GM04503 (cell line): ENCODE data around the gene TMPRSS7.

Source experiments
- DNase-seq: peaks from one replicate; pipeline ENCODE4 v3.0.0-alpha.2; 2012; ENCODE audit warnings: low read depth

The TMPRSS7 gene

DNA sequence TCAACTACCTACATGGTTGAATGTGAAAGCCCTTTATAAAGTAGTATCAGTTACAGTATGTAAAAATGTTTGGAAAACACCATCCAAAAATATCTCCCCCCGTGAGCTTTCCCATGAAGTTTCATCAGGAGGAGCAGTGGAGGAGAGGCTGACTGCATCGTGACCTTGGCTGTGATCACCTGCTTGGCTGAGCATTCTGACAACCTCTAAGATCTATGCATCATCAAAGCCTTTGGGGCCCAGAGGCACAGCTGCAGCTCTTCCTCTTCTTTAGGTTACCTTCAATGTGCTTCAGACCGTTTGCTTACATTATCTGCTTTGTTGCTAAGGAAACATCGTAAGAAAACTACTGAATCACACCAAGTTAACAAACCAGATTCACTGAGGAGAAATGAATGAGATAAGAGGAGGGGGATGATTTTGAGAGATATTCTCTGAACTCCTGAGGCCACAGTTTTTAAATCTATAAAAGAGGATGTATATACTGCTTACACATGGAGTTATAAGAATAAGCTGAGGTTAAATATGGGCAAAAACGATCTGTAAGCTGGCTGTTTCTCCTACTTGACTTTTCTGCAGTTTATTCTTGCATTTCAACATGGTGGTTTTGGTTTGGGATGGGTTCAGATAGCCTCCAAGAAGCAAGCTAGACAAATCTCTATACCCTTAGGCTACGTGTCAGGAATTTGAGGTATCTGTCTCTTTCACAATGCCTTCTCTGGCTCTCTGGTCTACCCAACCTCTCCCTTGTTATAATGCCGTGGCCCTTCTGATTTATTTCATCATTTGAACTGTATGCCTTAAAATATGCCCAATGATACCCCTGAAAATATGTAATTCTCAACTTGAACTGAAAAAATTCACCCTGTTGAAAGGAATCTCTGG lies 94.5 kb downstream of the TMPRSS7 start:
- DNase-seq, result no peak

DNA sequence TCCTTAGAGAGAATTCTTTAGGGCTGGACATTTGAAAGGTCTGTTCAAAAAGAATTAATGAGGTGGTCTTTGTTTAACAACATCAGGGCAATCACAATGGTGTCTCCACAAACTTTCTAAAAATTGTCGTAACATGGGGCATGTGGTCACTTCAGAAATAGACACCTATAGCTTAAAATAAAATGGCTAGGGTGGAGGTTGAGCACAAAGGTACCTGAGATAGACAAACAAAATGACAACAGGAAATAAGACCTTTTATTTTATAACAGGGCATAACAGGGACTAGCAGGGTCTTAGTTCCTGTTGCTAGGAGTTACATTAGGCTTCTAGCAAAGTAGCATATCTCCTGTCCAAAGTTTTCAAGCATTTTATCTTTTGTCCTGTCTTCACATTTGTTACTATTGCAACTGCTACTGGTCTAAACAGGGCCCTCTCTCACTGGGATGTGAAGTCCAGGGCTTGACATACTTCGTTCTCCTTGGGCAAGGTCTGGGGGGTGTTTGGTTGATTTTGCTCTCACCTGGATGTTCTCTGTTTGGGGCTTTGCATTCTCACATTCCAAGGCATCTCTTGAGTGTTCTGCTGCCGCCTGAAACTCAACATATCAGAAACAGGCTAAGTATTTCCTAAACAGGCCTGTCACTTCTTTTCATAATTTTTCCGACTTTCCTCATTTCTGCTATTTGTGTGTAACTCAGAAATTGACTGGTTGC lies 95.5 kb downstream of the TMPRSS7 start:
- no peak for DNase-seq

DNA sequence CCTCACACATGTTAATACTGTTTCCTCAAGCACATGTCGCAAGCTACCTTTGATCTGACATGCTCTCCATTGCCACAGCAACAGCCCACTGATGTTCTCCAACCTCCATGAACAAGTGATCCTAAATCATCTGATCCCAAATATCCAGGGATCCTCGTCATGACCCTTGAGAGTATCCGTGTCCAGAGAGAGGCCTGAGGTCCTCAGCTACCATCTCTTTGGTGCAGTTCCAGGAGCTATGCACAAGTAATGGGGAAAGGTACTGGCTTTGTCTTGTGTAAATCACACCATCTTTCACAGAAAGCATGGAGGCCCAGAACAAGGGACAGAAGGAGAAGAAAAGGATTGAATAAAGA lies 96.1 kb downstream of the TMPRSS7 start:
- DNase-seq, result no peak
